Stimulated activated CD8-positive, alpha-beta memory T cell treated with anti-CD3 and anti-CD28 coated beads, Interleukin-12 subunit alpha, Interleukin-12 subunit beta, amount 100 ng/mL, for 24 hours (primary cell): Measurements from ENCODE around the gene NFIA.

Source experiments
- DNase-seq: peaks from one replicate; pipeline ENCODE4 v3.0.0-alpha.2; 2020; ENCODE audit errors: extremely low read depth

NFIA gene

DNA sequence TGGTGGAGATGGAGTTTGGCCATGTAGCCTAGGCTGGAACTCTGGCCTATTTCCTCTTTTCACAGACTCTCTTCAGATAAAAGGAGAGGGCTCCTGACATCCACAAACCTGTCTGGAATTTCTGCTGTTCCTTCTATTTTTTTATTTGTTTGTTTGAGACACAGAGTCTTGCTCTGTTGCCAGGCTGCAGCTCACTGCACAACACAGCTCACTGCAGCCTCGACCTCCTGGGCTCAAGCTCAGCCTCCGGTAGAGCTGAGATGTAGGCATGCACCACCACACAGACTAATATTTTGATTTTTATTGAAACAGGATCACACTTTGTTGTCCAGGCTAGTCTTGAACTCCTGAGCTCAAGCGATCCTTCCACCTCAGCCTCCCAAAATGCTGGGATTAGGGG is 411.6 kb downstream of the NFIA start:
- no peak for DNase-seq

DNA sequence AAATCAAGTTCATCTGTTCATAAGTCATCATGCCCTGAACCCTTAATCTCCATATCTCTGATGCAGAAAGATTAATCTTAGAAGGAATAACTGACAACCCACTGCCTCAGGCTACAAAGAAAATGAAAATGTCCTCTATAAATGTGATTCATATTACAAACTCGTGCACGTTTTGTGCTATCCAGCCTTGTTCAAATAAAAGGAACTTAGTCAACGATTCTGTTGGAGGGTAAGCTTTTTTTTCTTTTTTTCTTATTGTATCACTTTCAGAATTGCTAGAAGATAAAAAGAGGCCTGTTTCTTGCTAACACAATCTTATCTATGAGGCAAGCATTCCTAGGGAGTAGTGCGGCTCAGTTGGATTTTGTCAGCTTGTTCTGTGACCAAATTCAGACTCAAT is 414.1 kb downstream of the NFIA start:
- DNase-seq = no peak

DNA sequence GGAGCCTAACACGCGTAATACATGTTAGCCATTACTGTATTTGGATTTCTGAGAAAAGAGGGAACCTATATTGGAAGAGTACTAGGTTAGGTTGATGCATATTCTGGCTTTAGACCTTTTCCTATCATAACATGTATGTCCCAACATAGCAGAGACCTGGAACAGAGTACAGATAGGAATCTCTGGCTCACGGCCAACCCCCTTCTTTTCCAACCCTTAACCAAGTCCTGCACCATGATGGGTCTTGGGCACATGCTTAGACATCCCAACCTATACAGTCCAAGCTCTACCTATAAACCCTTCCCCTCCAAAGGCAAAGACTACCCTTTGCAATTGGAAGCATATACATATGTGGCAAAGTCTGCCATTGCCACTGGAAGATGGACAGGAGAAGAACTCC is 414.7 kb downstream of the NFIA start:
- DNase-seq = no peak

DNA sequence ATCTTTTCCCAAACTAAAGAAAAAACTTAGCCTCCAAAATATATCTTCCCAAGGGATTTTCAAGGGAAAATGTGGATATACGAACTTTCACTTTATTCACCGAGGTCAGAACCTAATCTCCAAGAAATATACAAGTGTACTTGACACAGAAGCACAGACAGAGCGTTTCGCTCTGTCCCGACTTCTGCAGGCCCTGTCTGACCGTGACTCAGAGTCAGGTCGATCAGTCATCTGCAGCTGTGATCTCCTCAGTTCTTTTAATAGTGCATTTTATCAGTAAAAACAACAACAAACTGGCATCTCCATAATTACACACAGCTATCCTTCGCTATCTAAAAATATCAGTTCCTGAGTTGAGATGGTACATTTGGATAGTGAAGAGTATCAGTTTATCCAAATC is 416.0 kb downstream of the NFIA start:
- DNase-seq = no peak

DNA sequence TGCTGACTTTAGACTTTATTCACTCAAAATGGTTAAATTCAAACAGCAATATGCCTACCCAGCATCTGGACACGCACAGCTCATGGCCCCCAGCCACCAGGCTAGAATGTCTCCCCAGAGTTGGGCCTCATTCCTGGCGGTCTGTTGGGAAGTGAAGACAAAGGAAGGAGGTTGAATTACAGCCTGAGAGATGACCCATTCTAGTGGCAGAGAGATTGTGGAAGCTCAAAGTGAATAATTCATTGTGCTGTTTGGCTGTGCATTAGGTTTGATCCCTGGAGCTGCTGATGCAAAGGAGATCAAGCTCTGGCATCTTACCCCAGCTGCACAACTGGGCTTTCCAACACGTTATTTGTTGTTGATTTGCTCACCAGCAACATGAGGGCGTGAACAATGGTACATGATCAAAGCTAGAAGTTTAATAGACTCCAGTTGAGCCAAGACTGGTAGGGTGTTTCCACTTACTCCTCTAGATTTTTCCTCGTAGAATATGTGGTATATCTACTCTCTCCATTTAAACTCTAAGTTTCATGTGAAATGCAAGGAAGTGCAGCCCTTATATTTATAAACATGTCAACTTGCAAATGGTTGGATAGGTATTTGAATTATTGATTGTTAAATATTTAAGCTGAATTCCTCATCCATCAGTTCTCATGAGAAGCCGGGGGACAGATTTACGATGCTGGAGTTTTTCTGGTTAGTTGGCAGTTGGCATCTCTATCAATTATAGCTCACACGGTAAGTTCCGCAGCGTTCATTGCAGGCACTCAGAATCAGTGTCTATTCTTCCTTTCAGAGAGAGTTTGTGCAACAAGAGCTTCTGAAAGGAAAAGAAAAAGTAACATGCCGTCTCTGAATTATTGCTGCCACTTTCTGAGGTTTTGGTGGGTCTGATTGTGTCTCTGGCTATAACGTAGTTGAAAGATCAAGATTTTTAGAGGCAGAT is 419.9 kb downstream of the NFIA start:
- DNase-seq = no peak

DNA sequence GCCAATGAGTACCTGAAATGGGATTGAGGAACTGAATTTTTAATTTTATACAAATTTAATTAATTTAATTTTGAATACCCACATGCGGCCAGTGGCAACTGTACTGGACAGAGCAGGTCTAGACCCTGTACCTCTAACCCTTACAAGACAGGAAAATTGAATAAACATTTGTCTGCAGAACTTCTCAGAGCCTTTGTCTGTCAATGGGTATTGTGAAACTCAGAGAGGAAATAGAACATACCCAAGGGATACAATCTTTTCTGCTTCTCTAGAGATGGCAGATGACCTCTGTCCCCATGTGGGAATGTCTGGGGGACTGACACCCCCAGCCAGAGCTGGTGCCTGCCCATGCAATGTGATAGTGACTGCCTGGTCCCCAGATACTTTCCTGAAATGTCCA is 421.9 kb downstream of the NFIA start:
- no peak for DNase-seq

DNA sequence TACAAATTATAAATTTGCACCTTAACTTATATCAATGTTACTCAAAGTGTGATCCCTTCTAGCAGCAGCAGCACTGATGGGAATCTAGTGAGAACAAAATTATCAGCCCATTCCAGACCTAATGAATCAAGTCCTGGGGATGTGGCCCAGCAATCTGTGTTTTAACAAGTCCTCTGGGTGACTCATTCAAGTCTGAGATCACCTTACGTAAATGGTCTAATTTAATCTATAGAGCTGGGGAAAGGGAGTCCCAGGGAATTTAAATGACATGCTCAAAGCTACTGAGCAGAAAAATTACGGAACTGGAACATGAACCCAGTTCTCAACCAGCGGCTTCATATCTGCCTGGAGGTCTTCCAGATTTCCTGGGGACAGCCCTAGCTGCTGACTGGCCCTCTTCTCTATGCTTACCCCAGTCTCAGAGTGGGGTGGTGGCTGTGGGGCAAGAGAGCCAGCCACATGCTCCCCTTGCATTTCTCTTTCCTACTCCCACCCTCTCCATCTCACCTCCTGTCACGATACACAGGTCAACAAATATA is 422.6 kb downstream of the NFIA start:
- DNase-seq = no peak

DNA sequence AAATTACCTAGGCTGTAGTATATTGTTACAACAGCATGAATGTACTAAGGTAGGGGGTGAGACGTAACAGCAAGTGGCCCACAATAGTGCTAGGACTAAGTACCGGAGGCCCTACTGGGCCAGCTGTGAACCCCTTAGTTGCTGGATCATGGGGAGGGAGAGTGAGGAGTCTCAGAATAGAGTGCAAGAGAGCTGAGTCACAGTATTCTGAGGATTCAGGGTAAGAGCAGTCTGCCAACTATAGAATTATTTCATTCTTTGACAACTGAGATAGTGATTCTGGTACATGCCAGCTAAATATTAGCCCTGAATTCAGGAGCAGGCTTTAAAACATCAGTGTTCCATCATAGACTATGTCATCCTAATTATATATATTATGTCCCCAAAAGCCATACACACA is 423.9 kb downstream of the NFIA start:
- DNase-seq = no peak

DNA sequence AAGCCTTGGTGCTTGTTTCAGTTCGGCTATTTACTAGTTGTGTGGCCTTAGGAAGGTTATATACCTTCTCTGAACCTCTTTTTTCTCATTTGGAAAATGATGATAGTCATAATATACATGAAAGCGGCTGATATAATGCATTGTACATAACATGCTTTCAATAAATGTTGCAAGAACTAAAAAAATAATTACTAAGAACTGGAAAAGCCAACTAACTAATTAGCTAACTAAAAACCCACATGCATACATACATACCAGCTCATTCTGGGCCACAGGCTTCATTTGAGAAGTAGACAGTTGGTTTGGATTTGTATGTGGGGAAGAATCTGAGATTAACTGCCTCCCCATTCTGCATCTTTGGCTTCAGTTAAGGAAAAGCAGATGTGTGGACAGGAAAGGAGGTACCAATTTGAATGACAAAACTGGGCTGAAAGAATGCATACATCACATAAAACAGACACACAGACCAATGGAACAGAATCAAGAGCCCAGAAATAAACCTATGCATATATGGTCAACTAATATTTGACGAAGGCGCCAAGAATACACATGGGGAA is 424.7 kb downstream of the NFIA start:
- DNase-seq = no peak
